IPS DF 6.9 (cell line): Measurements from ENCODE around the gene SRP54.

Source experiments
- DNase-seq: peaks from one replicate; pipeline ENCODE4 v3.0.0-alpha.2; 2013; ENCODE audit warnings: low read depth, low spot score
- H3K27ac ChIP-seq: one replicate; pipeline ENCODE4 v1.5.1; 2013; ENCODE audit warnings: low read length, control low read depth
- H3K27me3 ChIP-seq: 2 replicates; pipeline ENCODE4 v1.6.1; 2013; ENCODE audit warnings: mild to moderate bottlenecking, low read length; ENCODE audit not compliant: control insufficient read depth, insufficient read depth
- H3K36me3 ChIP-seq: 2 replicates; pipeline ENCODE4 v1.6.1; 2013; ENCODE audit warnings: low read length; ENCODE audit not compliant: control insufficient read depth, insufficient read depth
- H3K4me1 ChIP-seq: 2 replicates; pipeline ENCODE4 v1.6.1; 2013; ENCODE audit warnings: low read length; ENCODE audit not compliant: control insufficient read depth, insufficient read depth
- H3K4me3 ChIP-seq: 2 replicates; pipeline ENCODE4 v1.5.1; 2013; ENCODE audit warnings: mild to moderate bottlenecking, low read length
- H3K9me3 ChIP-seq: 2 replicates; pipeline ENCODE4 v1.6.1; 2013; ENCODE audit warnings: low read length, inconsistent platforms; ENCODE audit not compliant: control insufficient read depth, insufficient read depth
- WGBS: extraction: QIAGEN DNeasy Blood & Tissue Kit; methylation state at CpG from one replicate; pipeline ENCODE4 v1.1.7; 2013; ENCODE audit warnings: mixed read lengths, missing lambda C conversion rate; ENCODE audit not compliant: insufficient read length, insufficient coverage; 5-methylcytosine and 5-hydroxymethylcytosine counted together

SRP54 gene

GRCh38 chr14:35073486-35073885, 90.7 kb downstream of the SRP54 start:
- Histone ChIP-seq H3K36me3 (no peaks in the 10 kb centered on the region; the same call in 1 of the 2 replicates), H3K27me3 (no peaks in the 10 kb centered on the region), H3K27ac (no peak overlapping the region), H3K9me3 (no peaks in the 10 kb centered on the region), H3K4me3 (no peak overlapping the region), H3K4me1 (no peaks in the 10 kb centered on the region)
- WGBS, result no CpG with 5 or more reads among the region's 1 CpG
- no peak for DNase-seq

- H3K9me3 ChIP-seq, result no peaks in the 10 kb centered on the region
- H3K36me3 ChIP-seq, result no peaks in the 10 kb centered on the region; the same call in 1 of the 2 replicates
- no peaks in the 10 kb centered on the region for H3K4me1 ChIP-seq
- WGBS, result no CpG with 5 or more reads among the region's 2 CpGs
- no peaks in the 10 kb centered on the region for H3K27me3 ChIP-seq
- DNase-seq, result no peak
- no peak overlapping the region for H3K4me3 ChIP-seq
- H3K27ac ChIP-seq, result no peak overlapping the region
These were observed 95.3 kb downstream of the SRP54 start for GRCh38 chr14:35078082-35078481.
